RPMI8226 (cell line): ENCODE results near the gene EPHA10.

Source experiments
- DNase-seq: peaks from one replicate; pipeline ENCODE4 v3.0.0-alpha.2; 2015

EPHA10 gene

GRCh38 chr1:37732111-37732780 is 32.7 kb downstream of the EPHA10 start:
- DNase-seq: no peak

GRCh38 chr1:37731312-37732019 is 33.5 kb downstream of the EPHA10 start:
- no peak for DNase-seq

DNA sequence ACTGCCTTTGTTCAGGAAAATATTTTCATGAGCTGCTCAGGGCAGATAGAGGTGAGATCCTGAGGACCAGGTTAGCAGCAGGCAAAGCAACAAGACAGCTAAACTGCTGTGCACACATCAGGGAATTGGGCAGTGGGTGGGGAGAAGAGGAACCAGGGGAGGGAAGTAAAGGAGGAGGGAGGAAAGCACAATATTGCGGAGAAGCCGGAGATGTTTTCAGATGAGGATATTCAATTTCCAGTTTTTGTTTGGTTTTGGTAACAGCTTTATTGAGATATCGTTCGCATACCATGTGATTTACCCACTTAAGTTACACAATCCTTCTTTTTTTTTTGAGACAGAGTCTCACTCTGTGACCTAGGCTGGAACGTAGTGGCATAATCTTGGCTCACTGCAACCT is 34.5 kb downstream of the EPHA10 start:
- DNase-seq: no peak

- no peak for DNase-seq
Observed at GRCh38 chr1:37728416-37728815, 36.5 kb downstream of the EPHA10 start.

DNA sequence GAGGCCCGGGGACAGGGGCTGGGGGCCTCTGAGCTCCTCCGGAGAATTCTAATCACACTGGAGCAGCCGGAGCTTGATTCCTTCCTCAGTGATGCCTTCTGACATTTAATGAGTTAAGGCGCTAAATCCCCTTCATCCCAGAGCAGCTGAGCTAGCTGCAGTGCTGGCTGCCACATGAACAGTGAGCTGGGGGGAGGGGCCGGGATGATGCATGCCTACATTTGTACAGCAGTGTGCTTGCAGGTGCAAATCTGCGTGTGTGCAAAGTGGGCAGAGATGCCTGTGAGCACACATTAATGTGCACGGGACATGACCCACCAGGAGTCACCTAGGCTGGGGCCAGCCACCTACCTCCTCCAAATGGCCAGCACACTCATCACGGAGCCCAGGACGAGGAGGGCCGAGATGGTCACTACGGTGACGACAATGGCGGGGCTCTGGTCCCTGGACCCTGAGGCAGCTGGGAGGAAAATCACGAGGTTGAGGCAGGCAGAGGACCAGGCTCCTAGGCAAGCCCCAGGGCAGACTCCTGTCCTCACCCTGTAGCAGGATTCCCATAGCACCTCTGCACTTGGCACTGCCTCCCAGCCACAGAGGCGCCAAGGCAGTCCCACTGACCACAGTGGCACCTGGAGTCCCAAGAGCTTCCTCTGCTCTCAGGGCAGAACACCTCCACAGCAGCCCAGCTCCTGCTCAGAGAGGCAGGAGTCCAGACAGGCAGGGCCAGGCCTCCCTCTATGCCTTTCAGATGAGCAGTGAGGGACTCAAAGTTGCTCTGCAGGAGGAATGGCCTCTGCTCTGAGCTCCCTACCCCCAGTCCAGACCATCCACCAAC is 38.0 kb downstream of the EPHA10 start:
- no peak for DNase-seq

GRCh38 chr1:37725851-37726613 is 38.9 kb downstream of the EPHA10 start:
- no peak for DNase-seq

DNA sequence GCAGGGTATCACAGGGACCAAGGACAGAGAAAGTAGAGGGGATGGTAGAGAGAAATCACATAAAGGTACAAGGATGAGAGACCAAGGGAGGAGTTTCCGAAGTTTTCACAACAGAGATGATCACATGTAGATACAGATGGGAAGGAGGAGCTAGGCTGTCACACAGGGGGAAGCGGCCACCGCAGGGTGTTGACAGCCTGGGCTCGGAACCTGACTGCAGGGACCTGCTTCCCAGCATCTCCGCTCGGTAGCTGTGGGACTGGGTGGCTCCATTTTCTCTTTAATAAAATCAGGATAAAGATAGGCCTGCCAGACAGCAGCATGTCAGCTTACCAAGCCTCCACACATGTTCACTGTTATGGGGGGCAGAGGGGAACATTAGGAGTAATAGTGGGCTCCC is 40.3 kb downstream of the EPHA10 start:
- no peak for DNase-seq

DNA sequence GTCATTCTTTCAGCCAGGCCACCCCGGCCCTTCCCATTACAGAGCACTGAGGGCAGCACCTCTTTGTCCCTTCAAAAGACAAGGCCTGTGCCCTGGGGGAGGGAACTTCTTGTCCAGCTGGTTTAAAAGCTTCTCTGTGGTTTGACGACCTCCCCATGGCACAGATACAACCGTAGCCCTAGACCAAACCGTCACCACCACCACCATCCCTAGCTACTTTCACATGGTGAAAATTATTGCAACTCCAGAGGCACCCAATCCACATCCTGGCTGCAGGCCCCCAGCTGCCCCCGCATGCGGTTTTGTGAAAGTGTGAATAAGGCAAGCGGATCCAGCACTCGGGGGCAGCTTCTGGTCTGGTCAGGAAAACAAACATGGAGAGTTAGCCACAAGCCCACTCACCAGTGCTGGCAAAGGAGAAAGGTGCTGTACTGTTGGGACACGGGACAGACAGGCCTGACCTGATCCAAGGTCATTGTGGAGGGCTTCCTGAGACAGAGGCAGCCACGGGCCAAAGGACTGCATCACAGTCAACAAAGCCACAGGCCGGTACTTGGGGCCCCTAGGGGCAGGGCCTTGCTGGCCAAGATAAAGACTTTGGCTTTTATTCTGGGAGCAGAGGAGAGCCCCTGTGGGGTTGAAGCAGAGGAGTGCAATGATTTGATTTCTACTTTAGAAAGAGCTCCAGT is 41.4 kb downstream of the EPHA10 start:
- DNase-seq: no peak

- DNase-seq: no peak
Observed at GRCh38 chr1:37723072-37723389, 41.9 kb downstream of the EPHA10 start.

DNA sequence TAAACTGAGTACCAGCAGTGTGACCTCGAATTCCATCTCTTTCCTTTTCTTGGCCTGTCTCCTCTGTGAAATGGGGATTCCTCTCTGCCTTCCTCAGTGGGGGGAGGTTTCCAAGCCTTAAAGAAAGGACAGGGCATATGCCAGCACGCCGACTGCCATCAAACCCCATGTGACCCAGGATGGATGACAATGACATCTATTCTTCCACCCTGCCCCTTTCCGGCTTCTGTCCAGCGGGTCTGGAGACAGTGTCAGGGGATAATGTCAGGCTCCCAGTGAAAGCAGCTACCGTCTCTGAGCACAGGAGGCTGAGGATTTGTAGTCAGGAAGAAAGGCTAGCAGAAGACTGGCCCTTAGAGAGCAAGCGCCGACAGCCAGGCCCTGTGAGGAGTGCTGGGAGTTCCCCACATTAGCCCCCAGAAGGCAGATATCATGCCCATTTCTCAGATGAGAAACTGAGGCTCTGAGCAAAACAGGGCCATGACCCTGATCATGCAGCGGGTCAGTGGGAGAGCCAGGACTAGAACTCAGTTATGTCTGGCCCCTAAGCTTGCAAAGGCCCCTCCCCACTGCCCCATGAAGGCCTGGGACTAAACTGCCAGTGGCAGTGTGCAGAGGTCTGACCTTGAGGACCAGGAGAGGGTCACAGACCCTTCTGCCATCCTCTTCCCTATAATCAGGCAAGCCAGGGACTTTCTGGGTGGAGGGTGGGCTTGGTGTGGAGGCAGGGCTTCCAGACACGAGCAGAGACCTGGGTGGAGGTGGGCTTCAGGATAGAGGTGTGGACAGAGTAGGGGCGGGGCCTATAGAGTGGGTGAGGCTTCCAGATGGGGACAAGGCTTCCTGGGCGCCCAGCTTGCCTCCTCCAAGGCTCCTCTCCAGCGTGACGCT is 42.5 kb downstream of the EPHA10 start:
- no peak for DNase-seq

DNA sequence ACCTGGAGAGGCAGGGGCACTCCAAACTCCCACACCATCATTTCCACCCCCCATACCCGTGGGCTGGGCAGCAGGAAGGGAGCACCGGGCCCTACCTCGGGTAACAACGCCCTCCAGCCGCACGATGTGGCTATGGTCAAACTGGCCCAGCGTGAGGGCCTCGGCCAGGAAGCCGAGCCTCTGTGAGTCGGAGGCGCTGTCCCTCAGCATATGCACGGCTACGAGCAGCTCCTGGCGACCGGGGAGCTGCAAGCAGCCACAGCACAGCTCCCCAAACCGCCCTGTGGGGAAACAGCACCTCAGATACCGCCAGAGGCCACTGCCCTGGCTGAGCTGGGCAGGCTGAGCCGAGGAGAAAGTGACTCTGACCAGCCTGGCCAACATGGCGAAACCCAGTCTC is 43.4 kb downstream of the EPHA10 start:
- no peak for DNase-seq

DNA sequence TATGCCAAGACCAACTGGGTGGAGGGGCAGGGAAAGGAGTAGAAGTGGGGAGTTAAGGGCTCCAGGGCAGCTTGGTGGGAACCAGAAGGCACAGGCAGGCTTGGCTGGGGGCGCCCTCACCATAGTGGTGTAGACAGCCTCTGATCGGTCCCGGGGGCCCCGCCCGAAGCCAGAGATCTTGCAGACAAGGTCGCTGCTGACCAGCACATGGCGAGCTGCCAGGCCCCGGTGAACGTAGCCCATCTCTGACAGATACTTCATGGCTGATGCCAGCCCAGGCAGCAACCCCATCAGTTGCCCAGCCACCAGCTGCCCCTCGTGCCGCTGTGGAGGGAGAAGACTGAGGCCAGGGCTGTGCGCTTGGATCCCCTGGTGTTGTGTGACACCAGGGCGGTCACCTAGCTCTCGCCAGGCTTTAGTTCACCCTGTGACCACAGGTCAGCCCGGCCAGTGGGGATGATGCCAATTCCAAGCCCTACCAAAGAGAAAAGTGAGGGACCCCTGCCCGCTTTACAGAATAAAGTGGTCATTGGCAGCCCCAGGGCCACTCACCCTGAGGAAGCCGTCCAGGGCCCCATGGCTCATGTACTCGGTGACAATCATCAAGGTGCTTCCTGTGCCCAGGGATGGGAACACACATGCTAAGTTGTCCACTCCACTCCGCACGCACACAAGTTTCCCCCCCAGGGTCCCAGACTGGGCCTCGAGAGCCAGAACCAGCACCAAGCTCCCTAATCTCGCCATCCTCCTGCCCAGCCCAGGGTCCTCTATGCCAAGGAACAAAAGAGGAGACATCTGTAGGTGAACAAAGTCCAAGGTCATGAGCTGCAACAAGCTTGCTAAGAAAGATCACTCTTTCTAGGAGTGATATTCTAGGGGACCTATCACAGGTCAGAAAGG is 44.4 kb downstream of the EPHA10 start:
- DNase-seq: no peak

DNA sequence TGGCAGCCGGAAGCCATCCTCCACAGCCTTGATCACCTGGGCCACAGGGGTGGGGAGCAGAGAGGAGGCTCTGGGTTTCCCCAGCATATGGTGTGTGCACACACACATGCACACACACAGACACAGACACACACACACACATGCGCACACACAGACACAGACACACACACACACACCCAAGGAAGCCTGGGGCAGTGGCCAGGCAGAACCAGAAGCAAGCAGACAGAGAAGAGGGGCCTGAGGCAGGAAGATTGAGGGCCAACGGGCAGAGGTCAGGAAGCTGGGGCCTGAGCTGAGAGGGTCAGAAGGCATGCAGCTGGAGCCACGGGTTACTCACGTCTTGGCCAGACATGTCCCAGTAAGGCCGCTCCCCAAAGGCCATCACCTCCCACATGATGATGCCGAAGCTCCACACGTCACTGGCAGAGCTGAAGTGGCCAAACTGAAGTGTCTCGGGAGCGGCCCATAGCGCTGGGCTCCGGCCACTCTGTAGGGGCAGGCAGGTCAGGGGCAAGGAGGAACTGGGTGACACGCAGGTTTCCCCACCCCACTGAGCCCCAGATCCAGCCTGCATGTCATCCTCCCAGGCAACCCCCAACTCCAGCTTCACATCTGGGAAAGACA is 45.2 kb downstream of the EPHA10 start:
- no peak for DNase-seq

DNA sequence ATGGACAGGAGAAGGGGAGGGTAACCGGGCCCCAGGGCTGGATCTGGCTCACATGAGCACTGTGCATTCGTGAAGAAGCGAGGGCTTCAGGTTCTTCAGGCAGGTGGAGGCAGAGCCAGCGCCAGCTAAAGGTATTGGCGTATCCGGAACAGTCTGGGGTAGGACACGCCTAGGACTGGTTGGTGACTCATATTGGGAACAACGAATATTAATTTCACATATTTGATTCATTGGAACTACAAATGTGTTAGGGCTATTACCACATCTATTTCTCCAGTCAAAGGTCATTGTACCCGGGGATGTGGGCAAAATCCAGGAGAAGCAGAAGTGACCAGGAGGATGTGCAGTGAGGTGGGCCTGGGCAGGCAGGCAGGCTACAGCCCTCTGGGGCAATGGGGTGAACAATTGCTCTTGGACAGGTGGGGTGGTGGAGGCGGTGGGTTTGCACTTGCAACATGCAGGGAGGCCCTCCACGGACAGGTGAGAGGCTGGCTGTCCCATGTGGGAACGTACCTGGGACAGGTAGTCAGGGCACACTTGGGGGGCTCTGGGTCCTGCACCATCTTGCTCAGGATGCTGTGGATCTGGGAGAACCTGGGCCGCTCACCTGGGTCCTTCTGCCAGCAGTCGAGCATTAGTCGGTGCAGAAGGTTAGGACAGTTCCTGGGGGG is 45.9 kb downstream of the EPHA10 start:
- no peak for DNase-seq

GRCh38 chr1:37718181-37718900 is 46.6 kb downstream of the EPHA10 start:
- no peak for DNase-seq

DNA sequence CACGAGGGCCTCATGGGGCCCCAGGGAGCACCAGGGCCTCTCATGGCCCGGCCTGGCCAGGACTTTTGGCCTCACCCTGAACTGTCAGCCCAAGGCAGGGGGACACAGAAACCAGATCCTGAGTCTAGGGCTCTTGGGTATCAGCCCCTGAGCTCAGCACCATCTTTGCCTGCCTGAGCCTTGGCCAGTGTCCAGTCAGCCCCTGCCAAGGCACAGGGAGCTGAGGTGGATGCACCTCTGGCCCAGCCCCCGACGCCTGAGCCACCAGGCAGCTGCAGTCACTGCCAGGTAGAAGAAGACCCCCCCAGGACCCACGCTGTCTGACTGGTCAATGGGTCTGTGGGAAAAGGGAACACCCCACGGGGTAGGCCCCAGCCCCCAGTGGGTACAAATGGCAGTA is 47.3 kb downstream of the EPHA10 start:
- DNase-seq: no peak

DNA sequence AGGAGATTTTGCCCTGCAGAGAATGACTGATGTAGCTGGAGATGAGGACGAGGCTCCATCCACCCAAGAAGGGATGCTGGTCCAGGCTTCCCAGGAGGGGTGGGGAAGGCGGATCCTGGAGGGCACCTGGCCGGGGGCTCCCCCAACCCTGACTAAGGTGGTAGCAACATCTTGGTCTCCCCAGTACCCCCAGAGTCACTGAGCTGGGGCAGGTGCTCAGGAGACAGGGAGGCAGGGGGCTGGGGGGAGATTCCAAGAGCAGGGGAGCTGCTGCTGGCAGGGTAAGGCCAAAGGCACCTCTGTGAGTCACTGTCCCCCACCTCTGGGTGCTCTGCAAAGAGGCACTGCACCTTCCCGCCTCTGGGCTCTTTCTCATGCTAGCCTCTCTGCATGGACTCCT is 48.6 kb downstream of the EPHA10 start:
- no peak for DNase-seq

- no peak for DNase-seq
Observed at GRCh38 chr1:37714689-37715088, 50.2 kb downstream of the EPHA10 start.

DNA sequence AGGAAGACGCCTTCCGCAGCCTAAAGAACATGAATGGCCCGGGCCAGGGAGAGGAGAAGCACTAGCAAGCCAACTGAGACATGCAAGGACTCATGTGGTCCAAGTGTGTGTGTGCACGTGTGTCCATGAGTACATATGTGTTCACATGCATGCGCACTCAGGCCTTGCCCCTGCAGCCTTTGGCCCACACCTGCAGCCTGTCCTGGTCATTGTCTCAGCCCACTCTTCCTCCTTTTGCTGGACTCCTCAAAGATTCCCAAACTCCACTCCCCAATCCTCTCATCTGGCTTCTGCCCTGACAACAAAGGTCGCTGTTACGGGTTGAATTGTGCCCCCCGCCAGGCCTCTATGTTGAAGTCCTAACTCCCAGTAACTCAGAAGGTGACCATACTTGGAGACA is 50.7 kb downstream of the EPHA10 start:
- DNase-seq: no peak
